HG02870 (cell line): ENCODE results near the gene ANKRD1.
"Not testable (repeated sequence)": the region's sequence is repeated elsewhere in the genome, so short reads cannot be mapped to it uniquely, and the experiment has no call there.

Source experiments
- ATAC-seq: cut with Tn5 transposase; IDR thresholded peaks from one replicate; pipeline ENCODE4 v1.9.1; 2021; ENCODE audit warnings: mild to moderate bottlenecking, moderate library complexity; ENCODE audit not compliant: unreplicated experiment

The ANKRD1 gene

DNA sequence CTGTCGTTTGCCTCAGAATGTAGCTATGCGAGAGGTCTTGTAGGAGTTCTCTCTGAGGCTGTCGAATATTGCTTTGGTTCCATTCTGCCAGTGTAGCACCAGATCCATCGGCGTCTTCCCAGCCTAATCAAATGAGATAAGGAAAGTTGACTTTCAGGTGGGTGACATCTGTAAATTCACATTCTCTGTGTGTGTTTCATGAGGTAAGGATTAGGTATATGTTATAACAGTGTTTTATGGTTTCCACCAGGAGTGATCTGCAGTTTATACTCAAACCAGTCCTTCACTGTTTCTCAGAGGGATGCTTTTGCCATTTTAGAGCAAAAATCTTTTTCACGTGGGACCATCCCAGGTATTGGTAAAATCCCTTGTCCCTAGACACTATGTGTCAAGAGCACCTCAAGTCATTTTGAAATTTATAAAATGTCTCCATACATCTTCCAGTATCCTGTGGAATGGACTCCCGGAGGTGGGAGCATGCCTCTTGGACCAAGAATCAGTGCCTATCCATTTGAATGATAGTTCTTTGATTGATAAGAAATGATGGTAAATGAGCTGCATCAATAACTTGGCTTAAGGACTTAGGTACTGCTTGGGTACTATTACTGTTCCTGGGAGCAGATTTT lies 7.9 kb downstream of the ANKRD1 start:
- no peak for ATAC-seq

DNA sequence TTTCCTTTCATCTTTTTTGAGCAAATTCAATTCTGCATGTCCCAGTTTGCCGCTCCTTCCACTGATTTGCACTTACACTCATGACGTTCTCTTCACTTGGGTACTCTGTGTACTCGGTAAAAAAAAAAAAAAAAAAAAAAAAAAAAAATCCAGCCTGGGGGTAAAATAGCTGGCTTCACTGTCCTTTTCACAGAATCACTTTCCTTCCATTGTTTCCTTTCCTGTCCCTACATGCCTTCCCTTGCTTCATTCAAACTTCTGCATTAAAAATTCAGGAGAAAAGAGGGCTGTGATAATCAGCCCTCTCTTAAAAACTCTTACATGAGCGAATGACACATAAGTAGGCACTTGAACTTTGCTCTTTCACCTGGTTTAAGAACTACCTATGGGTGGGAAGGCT lies 8.7 kb downstream of the ANKRD1 start:
- ATAC-seq, result no peak

DNA sequence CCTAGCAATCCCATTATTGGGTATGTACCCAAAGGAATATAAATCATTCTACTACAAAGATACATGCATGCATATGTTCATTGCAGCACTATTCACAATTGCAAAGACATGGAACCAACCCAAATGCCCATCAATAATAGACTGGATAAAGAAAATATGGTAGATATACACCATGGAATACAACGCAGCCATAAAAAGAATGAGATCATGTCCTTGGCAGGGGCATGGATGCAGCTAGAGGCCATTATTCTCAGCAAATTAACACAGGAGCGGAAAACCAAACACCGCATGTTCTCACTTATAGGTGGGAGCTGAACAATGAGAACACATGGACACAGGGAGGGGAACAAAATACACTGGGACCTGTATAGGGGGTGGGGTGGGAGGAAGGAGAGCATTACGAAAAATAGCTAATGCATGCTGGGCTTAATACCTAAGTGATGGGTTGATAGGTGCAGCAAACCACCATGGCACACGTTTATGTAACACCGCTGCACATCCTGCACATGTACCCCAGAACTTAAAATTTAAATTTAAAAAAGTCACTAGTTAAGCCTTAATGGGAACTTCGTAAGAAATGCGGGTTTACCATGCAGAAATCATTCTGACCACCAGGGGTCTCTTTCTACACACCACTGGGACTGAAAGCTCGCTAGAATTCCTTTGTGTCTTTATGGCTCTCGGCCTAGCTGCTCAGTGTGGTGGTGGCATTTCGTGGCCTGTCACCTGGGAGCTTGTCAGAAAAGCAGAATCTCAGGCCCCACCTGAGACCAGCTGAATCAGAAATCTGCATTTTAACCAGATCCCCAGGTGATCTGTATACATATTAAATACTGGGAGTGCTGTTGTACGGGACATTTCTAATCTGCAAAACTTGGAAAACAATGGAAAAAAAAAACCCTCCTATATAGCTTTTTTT lies 9.5 kb downstream of the ANKRD1 start:
- peak; percentile 62 for ATAC-seq

DNA sequence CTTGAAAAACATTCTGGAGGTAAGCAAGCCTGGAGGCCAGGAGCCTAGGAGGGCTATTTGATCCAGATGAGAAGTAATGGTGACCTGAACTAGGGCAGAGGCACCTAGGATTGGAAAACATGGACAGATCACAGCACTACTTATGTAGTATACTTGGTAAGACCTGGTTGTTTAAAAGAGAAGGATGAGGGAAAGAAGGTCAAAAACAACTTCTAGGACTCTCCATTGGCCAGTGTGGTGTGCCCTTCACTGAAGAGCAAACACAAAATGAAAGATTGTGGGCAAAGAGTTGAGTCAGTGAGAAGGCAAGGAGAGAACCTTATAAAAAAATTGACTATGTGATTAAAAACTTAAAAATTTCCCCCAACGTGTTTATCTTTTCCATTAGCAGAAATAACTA lies 14.3 kb downstream of the ANKRD1 start:
- ATAC-seq, result no peak

DNA sequence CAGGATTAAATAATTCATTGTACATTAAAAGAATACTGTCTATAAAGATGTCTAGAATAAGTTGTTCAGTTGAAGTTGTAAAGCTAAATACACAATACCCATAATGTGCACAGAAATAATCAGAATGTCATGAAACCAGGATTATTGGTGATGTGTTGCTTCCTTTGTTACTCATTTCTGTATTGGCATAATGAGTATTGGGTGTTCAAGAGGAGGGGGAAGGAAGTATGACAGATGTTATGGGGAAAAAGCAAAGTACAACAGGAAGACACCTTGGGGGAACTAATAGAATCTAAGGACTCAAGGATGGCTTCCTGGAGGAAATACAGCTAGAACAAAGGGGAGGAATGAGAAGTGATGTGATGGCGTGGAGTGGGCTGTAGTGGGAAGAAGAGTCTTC lies 15.0 kb downstream of the ANKRD1 start:
- no peak for ATAC-seq

DNA sequence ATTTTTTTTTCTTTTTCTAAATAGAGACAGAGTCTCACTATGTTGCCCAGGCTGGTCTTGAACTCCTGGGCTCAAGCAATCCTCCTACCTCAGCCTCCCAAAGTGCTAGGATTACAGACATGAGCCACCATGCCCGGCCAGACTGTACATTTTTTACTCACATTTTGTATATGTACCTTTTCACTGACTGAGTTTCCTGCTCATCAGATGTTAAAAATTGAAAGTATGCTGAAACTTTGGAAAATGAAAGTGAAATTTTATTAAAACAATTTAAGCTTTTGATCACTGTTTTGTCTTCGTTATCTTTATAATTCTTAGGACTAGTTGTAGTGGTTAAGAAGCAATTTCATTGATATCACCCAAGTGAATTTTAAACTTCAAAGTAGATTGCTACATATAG lies 24.0 kb downstream of the ANKRD1 start:
- not testable (repeated sequence) for ATAC-seq

DNA sequence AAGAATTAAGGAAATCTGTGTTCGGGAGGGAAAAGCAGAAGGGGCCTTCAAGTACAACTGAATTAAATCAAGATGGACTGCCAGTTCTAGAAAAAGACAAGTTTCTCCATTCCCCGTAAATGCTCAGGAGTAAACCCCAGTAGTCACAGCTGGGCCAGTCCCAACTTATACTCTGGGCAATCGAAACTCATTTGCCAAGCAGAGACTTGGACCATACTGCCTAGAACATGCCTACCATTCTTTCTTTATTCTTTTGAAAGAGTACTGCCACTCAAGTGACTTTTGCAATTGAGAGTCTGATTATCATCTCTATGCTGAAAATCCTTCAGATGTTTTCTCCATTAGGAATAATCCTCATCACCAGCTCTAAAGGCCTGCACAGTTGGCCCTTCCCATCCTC lies 27.7 kb downstream of the ANKRD1 start:
- ATAC-seq, result no peak

DNA sequence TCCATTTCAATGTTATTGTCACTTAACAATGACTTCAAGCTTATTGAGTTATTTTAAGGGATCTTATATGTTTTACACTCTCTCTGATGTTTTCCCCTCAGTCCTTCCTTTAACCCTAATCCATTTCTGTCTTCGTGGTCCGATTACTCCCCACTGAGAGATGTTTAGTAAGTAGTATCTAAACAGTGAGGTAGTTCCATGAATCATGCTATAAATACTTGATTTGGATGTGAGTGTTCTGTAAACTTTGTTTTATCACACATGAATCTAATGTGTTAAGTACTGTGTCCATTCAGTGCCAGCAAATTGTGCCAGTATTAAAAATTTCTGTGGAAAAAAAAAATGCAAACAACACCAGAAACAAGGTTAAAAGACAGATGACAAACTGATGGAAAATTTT lies 30.5 kb downstream of the ANKRD1 start:
- no peak for ATAC-seq

DNA sequence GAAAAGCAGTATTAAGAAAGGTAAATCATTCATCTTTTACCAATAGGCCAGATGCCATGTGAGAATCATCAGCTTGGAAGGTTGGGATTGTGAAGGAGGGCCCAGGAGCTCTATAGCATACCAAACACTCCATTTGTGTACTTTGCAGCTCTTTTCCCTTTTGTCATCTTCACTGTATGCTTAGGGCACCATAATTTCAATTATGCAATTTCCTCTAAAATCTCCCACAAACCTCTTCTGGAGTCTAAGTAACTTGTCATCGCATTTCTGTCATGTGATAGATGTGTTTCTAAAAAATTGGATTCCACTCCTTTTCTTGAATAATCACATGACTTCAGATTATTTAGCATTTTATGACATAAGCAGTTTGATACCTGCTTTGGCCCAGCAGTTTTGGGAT lies 31.3 kb downstream of the ANKRD1 start:
- no peak for ATAC-seq

DNA sequence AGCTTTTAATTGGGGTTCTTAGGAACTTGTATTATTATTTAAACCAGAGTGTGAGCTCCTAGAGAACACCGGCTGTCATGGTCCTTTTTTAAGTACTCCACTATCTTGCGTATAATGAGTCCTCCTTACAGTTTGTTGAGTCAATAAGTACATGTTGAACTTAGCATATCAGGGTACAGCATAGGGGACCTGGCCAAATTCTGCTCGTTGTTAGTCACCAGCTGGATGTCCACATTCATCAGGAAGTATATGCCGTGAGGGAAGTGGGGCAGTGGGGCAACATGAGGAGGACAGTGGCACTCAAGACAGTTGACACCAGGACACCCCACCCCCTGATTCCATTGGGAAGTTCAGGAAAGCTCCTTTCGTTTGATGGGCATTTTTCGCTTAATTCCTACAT lies 32.5 kb downstream of the ANKRD1 start:
- ATAC-seq, result no peak

DNA sequence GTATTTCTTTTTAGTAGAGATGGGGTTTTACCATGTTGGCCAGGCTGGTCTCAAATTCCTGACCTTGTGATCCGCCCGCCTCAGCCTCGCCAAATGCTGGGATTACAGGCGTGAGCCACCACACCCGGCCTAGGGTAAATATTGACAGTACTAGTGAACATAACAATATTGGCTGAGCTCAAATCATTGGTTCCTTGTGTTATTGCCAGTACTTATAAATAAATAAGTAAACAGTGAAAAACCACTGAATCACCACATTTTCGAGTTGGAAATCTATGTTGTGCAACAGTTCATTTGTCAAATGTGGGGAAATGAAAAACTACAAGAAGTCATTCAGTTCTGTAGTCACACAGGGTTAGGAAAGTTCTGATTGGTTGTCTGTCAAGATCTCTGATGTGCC lies 33.3 kb downstream of the ANKRD1 start:
- no peak for ATAC-seq

DNA sequence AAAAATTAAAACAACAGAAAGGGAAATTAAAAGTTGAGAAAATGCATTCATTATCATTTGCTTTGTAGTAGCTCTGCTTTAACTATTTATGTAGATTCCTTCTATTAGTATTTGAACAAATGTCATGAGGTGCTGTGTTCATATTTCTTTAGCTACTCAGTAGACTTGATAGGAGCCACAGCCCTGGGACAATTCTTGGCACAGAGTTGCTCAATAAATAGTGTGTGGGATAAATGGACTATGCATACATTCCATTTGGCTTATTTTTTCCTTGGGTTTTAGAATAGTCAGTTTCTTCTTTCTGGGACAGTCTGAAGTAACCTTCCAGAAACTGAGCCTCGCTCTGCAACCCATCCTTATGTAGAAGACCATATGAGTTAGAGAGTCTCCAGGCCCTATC lies 35.7 kb downstream of the ANKRD1 start:
- no peak for ATAC-seq

DNA sequence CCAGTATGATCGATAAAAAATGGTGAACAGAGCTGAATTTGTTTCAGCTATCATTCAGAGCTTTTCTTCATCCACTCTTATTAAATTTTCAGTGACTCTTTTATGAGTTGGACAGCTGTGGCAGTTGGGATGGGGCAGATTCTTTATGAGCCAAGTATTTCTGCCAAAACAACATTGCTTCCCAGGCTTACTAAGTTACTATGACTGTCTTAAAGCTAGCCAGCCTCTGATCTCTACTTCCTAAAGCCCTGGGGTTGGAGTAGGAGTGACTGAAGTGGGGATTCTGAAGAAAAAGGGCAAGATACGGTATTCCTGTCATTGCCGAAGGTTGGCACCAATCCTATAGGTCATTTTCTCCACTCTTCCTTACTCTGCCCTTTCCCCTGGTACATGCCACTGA lies 36.5 kb downstream of the ANKRD1 start:
- no peak for ATAC-seq

DNA sequence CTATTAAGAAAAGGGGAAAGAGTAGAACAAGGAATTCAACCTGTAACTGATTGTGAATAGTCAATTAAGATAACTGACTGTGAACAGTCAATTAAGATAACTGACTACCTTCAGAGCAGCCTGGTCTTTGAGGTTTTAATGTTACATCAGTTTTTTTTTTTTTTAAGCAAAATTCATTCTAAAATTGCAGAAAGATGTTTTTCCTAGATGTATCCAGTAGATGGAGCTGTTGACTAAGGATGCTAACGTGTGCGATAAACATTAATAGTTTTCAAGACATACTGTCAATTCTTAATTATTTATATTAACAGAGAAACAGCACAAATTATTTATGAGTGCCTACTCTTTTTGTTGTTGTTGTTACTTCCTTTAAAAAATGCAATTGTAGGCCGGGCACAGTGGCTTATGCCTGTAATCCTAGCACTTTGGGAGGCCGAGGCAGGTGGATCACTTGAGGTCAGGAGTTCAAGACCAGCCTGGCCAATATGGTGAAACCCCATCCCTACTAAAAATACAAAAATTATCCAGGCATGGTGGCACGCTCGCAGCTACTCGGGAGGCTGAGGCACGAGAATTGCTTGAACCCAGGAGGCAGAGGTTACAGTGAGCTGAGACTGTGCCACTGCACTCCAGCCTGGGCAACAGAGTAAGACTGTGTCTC lies 40.7 kb downstream of the ANKRD1 start:
- ATAC-seq, result not testable (repeated sequence)

DNA sequence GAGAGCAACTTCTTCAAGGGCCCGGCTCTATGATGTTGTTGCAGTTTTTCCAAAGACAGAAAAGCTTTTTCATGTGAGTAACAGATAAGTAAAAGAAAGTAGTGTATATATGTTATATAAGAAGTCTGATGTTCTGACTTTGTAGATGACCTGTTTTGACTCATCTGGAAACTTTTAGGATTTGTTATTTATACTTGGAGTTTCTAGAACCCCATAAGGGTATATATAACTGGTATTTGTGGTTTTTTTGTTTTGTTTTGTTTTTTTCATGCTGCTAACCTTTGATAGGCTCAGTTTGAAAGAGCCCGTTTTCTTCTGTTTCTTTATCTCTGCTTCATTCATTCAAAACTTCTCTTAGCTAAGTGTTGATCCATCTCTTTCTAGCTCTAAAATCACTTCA lies 41.8 kb downstream of the ANKRD1 start:
- ATAC-seq, result no peak

DNA sequence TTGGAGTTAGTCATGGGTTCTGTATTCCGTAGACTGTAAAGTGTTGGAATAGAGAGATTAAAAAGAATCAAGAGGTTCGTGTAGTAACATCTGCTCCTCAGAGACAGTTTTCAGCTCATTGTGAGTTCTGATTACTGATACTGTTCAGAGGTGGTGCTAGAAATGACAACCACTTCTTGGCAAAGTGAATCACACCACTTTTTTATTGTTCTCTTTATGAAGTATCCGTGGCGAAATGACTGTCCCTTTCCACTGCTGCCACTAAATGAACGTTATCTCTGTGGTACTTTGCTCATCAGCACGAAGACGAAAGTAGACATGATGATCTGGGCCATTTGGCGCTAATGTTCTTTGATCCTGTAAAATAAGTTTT lies 48.3 kb downstream of the ANKRD1 start:
- no peak for ATAC-seq

DNA sequence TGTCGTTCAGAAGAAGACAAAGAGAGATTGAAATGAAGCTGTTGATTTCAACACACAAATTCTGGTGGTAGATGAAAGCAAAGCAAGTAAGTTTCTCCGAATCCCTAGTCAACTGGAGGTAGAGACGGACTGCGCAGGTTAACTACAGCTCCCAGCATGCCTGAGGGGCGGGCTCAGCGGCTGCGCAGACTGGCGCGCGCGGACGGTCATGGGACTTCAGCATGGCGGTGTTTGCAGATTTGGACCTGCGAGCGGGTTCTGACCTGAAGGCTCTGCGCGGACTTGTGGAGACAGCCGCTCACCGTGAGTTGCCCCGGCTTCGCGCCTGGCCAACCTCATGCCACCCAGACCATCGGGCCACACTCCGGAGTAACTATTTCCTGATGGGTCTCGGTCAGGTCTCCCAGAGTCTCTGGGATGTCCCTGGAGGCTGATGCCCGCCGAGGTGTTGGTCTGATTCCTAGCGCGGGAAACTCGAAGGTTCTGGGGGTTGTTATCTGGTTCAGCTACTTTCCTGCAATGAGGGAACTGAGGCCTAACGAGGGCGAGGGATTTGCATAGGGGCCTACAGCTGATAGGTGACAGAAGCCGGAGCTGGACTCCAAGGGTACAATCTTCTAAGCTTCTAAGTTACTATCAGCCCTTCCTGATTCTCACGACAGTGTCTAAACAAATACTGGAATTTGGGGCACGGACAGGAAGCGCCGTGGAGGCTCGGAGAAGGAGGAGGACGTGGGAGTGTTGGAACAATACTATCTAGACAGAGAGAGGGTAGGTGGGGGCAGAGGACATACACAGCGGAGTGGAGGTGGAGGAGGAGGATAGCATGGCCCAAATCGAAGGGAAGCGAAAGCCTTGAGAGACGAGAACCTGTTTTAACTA lies 48.9 kb downstream of the ANKRD1 start, which contains the start of gene RPP30:
Gene RPP30 (plus strand): TSS at position 209 of the 882 bp plus-strand sequence. CDS start 13 bp downstream, at position 222.
- ATAC-seq, result peak; percentile 94

DNA sequence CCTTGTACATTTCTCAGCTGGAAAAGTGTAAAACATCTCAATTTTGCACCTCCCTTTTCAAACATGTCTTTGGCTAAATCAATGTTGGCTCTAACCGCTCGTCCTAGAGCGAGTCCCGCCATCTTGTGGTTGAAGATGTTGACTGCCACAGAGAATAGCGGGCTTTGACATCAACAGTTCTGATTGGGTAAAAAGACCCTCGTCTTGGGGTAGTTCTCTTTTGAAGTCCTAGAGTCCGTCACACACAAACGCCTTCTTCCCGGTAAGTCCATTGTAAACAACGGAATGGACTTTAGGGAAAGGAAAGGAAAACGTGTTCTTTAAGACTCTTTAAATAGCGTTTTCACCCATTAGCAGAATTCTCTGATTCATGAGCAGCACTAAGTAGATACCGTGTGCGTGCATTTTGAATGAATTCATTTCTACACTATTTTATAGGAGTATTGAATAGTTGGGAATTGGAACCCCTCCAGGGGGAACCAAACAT lies 49.6 kb downstream of the ANKRD1 start:
- ATAC-seq, result peak; percentile 42

DNA sequence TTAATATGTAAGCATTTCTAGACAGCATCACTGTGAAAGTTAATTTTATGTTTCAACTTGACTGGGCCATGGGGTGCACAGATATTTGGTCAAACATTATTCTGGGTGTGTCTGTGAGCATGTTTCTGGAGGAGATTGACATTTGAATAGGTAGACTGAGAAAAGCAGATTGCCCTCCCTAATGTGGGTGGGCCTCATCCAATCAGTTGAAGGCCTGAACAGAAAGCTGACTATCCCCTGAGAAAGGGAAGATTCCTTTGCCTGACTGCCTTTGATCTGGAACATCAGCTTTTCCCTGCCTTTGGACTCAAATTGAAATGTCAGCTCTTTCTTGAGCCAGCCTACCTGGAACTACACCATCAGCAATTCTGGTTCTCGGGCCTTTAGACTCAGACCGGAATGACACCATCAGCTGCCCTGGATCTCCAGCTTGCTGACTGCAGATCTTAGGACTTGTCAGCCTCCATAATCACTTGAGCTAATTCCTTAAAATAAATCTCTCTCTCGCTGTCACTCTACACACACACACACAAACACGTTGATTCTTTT lies 54.8 kb downstream of the ANKRD1 start:
- no peak for ATAC-seq

DNA sequence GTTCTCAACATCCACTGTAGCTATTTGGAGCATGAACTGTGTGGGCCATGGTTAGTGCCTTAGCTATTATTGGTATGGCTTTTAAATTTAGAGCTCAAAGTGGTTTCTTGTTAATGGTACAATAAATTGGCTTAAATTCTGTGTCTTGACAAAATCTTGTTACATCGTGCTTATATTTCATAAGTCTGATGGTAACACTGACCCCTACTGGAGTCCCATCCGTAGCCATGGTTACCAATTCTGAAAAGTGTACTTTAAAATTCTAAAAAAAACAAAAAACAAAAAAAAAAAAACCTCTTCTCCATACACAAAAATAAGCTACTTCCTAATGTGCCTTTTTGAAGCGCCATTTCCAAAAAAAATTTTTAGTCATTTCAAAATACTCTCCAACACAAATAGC lies 55.5 kb downstream of the ANKRD1 start:
- ATAC-seq, result no peak
